Breast epithelium (tissue), 4 donors: ENCODE data around the gene GTF2IRD1. TPM values are rescaled to one million over a fixed set of nuclear protein-coding genes. Genes with fewer than 3 reads are reported as not detected.

Experiments
- DNase-seq, 2 donors: peaks; one replicate each; pipeline ENCODE4 v3.0.0-alpha.2; 2019; ENCODE audit warnings: low spot score in 2 of 2
- H3K27ac ChIP-seq, 2 donors: fragments of 200-600 bp; sonication (generic) in 1 of 2; one replicate each; pipeline ENCODE4 v1.5.1; 2016 to 2019; ENCODE audit warnings: mild to moderate bottlenecking in 1 of 2
- H3K27me3 ChIP-seq, 2 donors: fragments of 200-600 bp; sonication (generic) in 1 of 2; one replicate each; pipeline versions ENCODE4 v1.5.1 to v1.6.0; 2017 to 2019; ENCODE audit warnings: control low read depth in 1 of 2, mild to moderate bottlenecking in 1 of 2
- H3K36me3 ChIP-seq: fragments of 200-600 bp; one replicate; pipeline ENCODE4 v1.5.1; 2019
- H3K4me1 ChIP-seq, 2 donors: fragments of 200-600 bp; sonication (generic); one replicate each; pipeline ENCODE4 v1.5.1; 2016 to 2019; ENCODE audit warnings: control low read depth in 1 of 2
- H3K4me3 ChIP-seq, 3 donors: fragments of 200-600 bp; sonication (generic); 1 replicate in 2 of 3; 2 replicates in 1 of 3; pipeline ENCODE4 v1.5.1; 2016 to 2019; ENCODE audit warnings: mild to moderate bottlenecking in 3 of 3, moderate library complexity in 2 of 3
- H3K9me3 ChIP-seq, 2 donors: fragments of 200-600 bp; sonication (generic) in 1 of 2; one replicate each; pipeline ENCODE4 v1.5.1; 2016 to 2019; ENCODE audit warnings: control low read depth in 1 of 2
- CTCF ChIP-seq, 3 donors: fragments of 450-650 bp; IDR thresholded peaks; one replicate each; pipeline ENCODE4 v1.5.1; 2016 to 2017; ENCODE audit warnings: antibody characterized with exemption in 3 of 3, mild to moderate bottlenecking in 3 of 3, moderate library complexity in 3 of 3
- POLR2A ChIP-seq: fragments of 450-650 bp; IDR thresholded peaks from one replicate; pipeline ENCODE4 v1.6.1; 2016; ENCODE audit warnings: antibody characterized with exemption, mild to moderate bottlenecking, moderate library complexity
- POLR2AphosphoS5 ChIP-seq, 3 donors: sonication (generic); formaldehyde crosslinking; IDR thresholded peaks; one replicate each; pipeline ENCODE4 v1.6.1; 2017; ENCODE audit warnings: antibody characterized with exemption in 3 of 3
- intact Hi-C: fragments of 100-400 bp; cut with DNase I; formaldehyde crosslinking; loops from one replicate; pipeline ENCODE4 v1.15.1; 2023; ENCODE audit warnings: low total_unique reads
- total RNA-seq, 3 donors: library from RNA; depleted of rRNA; stranded (reverse); fragments of >200 nt; gene quantifications; one replicate each; pipeline ENCODE4 v1.1.0, GENCODE V29; 2016

Gene GTF2IRD1
- total RNA-seq, 3 donors from 2014 or later = 11.0 to 18.7 (median 12.5) TPM

- Histone ChIP-seq H3K36me3 (no peaks in the 10 kb centered on the region), H3K4me1 (no peaks in the 10 kb centered on the region), H3K27me3 (no peaks in the 10 kb centered on the region), H3K27ac (peak overlapping the region; percentile 80 to 83), H3K4me3 (no peak overlapping the region), H3K9me3 (no peaks in the 10 kb centered on the region)
- intact Hi-C loops = no loop called here
- TF ChIP-seq POLR2A (no peak), POLR2AphosphoS5 (IDR thresholded peaks at IDR 0.05) (no peak), CTCF (IDR thresholded peaks at IDR 0.05) (no peak)
- peak; percentile 65 to 82 for DNase-seq
These were observed 150.8 kb downstream of the GTF2IRD1 start for GRCh38 chr7:74604326-74605020.

GRCh38 chr7:74606101-74606908 is 152.6 kb downstream of the GTF2IRD1 start:
- DNase-seq = no peak
- Histone ChIP-seq H3K36me3 (no peaks in the 10 kb centered on the region), H3K27me3 (no peaks in the 10 kb centered on the region), H3K27ac (peak overlapping the region; percentile 80 to 83), H3K4me1 (no peaks in the 10 kb centered on the region), H3K9me3 (no peaks in the 10 kb centered on the region), H3K4me3 (peak overlapping the region; percentile 33 to 72 (median 52))
- intact Hi-C loops = no loop called here
- TF ChIP-seq CTCF (IDR thresholded peaks at IDR 0.05) (no peak), POLR2AphosphoS5 (IDR thresholded peaks at IDR 0.05) (no peak), POLR2A (no peak)

GRCh38 chr7:74606909-74607510 is 153.3 kb downstream of the GTF2IRD1 start:
- H3K4me3 ChIP-seq = peak overlapping the region; percentile 33 to 72 (median 52)
- intact Hi-C loops = no loop called here
- H3K27ac ChIP-seq = peak overlapping the region; percentile 80 to 83
- no peak for DNase-seq
- H3K36me3 ChIP-seq = no peaks in the 10 kb centered on the region
- H3K27me3 ChIP-seq = no peaks in the 10 kb centered on the region
- no peak for TF ChIP-seq CTCF (IDR thresholded peaks at IDR 0.05)
- no peak for TF ChIP-seq POLR2A
- TF ChIP-seq POLR2AphosphoS5 (IDR thresholded peaks at IDR 0.05) = no peak
- H3K4me1 ChIP-seq = no peaks in the 10 kb centered on the region
- H3K9me3 ChIP-seq = no peaks in the 10 kb centered on the region

GRCh38 chr7:74612015-74612829 is 158.5 kb downstream of the GTF2IRD1 start:
- Histone ChIP-seq H3K27me3 (no peaks in the 10 kb centered on the region), H3K4me1 (no peaks in the 10 kb centered on the region), H3K36me3 (no peaks in the 10 kb centered on the region), H3K4me3 (no peak overlapping the region), H3K9me3 (no peaks in the 10 kb centered on the region), H3K27ac (peak overlapping the region; percentile 83 to 87)
- peak; percentile 77 to 94 for DNase-seq
- TF ChIP-seq CTCF (IDR thresholded peaks at IDR 0.05) (peak in 2 of 3 donors; percentile 17 to 42), POLR2AphosphoS5 (IDR thresholded peaks at IDR 0.05) (peak in 2 of 3 donors; percentile 35 to 64), POLR2A (no peak)
- intact Hi-C loops = no loop called here
